ENCODE measurements around the gene GRIN3B.

GRCh38 chr19:1046117-1046626, 46.0 kb downstream of the GRIN3B start:
- TF ChIP-seq EP300 (IDR thresholded peaks at IDR 0.05), result no peak
- no peak for TF ChIP-seq POLR2A (IDR thresholded peaks at IDR 0.05)
- no peak for TF ChIP-seq CTCF (IDR thresholded peaks at IDR 0.05)
- no peak for TF ChIP-seq POLR2AphosphoS5 (IDR thresholded peaks at IDR 0.05)
